GM19025 (cell line): ENCODE results near the gene PANK4.
"Not testable (repeated sequence)": the region's sequence is repeated elsewhere in the genome, so short reads cannot be mapped to it uniquely, and the experiment has no call there.

Experiments
- ATAC-seq: cut with Tn5 transposase; IDR thresholded peaks from one replicate; pipeline ENCODE4 v1.9.1; 2021; ENCODE audit warnings: mild to moderate bottlenecking, low read depth, moderate library complexity; ENCODE audit not compliant: unreplicated experiment

The PANK4 gene

GRCh38 chr1:2469103-2469940 lies 57.1 kb downstream of the PANK4 start:
- ATAC-seq = no peak

- no peak for ATAC-seq
These were observed 57.9 kb downstream of the PANK4 start for GRCh38 chr1:2468540-2468939.

DNA sequence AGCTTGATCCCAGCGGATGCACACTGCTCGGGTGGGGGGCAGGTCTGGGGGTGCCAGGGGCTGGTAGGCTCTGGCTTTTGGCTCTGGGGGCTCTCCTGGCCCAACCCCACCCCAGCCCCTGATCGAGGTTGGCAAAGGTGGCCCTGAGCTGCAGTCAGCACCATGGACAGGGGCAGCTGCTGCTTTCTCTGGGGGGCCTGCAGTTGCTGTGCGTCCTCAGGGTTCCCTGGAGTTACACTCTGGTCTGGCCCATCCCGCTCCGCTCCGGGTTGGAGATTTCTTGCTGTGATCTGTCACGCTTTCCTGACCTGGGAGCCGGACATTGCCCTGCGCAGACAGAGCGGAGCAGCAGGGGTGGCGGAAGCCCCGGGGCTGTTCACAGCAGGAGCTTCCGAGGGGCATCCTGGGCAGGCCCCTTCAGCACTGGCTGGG lies 58.3 kb downstream of the PANK4 start:
- ATAC-seq = no peak

DNA sequence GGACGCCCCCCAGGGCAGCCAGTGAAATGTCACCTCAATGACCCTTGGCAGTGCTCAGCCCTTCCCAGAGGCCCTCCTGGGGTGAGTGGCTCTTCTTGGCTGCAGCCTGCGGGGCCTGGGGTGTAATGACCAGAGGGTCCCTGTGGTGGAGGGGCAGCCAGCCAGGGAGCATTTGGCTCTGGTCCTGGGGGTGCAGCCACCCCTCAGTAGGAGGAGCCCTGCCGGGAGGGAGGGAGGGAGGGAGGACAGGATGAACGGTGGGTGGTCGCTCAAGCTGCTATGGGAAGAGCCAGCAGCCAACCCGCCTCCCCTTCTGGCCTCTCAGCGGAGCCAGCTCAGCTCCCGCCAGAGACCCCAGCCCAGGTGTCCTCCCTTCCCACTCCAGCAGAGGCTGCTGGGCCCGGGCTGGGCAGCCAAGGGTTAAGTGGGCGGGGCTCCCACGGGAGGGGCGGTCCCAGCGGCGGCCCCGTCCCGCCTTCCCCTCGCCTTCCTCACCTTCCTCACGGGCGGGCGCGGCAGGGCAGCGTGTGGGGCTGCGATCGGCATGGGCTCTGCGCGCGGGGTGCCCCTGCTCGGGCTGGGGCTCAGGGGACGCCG lies 59.3 kb downstream of the PANK4 start:
- ATAC-seq = no peak

DNA sequence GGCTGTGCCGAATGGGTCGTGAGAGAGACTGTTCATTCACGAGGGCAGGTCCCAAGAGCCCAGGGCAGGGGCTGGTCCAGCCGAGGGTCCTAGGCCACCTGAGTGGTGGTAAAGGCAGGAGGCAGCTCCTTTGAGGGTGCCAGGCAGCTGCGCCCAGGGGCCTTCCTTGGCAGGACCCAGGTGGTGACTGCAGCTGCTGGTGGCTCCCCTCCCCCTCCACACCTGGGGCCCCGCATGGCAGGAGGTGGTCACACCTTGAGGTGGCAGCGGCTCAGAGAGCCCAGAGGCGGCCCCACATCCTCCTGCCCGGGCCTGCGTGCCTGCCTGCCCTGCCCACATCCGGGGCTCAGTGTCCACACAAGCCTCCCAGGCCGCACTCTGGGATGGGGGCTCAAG lies 60.1 kb downstream of the PANK4 start:
- ATAC-seq = no peak

GRCh38 chr1:2465371-2466269 lies 60.8 kb downstream of the PANK4 start:
- no peak for ATAC-seq

DNA sequence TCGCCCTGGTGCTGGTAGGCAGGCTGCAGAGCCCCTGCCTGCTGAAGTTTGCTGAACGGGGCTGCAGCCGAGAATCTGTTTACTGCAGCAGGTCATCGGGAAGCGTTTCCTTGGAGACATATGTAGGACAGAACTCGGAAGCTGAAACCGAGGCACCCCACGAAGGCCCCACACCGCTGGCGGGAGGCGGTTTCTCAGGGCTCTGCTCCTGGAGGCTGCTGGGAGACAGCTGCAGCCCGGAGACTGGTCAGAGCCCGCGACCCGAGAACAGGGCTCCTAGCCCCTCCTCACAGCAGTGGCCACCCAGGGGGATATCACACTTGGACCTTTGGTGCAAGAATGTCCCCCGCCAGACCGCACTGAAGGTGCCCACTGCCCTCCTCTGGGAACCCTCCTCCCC lies 63.0 kb downstream of the PANK4 start:
- ATAC-seq = no peak

- no peak for ATAC-seq
These were observed 63.6 kb downstream of the PANK4 start for GRCh38 chr1:2462819-2463218.

DNA sequence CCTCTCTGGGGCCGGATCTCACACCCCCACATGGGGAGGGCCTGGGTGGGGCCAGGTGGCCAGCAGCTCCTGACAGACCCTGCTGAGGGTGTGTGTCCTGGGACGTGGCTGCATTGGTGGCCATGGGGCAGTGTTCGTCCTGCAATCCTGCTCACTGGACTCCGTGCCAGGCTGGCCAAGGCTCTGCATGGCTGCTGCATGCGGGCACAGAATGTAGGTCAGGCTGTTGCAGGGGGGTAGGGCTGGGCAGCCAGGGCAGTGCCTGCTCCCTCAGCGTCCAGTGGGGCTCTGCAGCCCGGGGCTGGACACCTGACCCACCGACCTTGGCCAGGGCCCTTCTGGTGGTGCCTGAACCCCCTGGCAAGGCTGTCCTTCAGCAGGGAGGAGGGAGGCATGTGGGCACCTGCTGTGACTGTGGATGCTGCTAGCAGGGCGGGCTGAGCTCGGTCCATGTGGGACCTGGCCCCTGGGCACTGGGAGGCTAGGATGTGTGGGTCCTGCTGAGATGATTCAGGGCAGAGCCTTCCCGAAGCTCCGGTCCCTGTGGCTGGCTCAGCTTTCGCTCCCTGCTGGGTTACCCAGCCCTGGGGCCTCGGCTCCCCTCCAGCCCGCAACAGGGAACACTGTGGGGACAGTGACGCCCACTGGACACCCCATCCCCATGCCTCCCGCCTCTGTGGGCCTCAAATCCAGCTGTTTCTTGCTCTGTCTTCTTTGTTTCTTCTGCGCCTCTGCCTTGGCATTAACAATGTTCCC lies 65.2 kb downstream of the PANK4 start:
- ATAC-seq = no peak

DNA sequence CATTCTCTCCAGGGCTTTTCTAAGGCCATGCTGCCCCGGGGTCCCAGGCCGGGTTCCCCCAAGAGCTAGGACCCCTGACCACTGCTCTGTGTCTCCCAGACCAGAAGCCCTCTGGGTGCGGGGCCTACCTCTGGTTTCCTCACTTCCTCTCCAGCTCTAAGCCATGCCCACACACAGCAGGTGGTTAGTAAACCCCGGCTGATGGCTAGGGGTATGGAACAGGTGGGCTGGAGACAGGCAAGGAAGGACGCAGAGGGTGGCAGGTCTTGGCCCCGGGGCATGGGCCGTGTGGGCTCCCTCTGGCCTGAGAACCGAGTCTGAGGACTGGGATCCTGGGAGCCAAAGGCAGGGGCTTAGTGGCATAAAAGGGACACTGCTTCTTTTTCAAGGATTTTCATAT lies 66.2 kb downstream of the PANK4 start:
- no peak for ATAC-seq

GRCh38 chr1:2459757-2460156 lies 66.6 kb downstream of the PANK4 start:
- ATAC-seq = no peak

GRCh38 chr1:2459102-2459753 lies 67.2 kb downstream of the PANK4 start:
- ATAC-seq = not testable (repeated sequence)

DNA sequence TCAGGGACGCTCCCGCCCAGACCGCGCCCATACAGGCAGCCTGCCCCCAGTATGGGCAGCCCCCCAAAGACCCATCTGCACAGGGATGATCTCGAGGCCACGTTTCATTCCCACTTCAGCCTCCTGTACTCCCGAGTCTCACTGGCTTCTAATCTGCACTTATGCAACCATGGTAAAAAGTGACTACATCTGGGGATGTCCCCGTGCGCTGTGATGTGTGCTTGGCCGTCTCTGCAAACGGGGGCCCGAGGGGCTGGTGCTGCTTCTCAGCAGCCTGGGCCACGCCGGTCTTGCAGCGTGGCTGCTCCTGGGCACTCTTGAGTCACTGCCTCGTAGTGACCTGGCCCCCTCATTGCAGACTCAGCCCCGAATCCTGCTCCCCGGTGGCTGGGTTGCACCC lies 67.7 kb downstream of the PANK4 start:
- no peak for ATAC-seq
